Stimulated activated CD8-positive, alpha-beta memory T cell treated with anti-CD3 and anti-CD28 coated beads, Interleukin-12 subunit alpha, Interleukin-12 subunit beta, amount 100 ng/mL, for 1 hour (primary cell): Measurements from ENCODE around the gene SEPTIN8.

Experiments used
- DNase-seq: peaks from one replicate; pipeline ENCODE4 v3.0.0-alpha.2; 2020; ENCODE audit warnings: low read depth

SEPTIN8 gene, protein sequence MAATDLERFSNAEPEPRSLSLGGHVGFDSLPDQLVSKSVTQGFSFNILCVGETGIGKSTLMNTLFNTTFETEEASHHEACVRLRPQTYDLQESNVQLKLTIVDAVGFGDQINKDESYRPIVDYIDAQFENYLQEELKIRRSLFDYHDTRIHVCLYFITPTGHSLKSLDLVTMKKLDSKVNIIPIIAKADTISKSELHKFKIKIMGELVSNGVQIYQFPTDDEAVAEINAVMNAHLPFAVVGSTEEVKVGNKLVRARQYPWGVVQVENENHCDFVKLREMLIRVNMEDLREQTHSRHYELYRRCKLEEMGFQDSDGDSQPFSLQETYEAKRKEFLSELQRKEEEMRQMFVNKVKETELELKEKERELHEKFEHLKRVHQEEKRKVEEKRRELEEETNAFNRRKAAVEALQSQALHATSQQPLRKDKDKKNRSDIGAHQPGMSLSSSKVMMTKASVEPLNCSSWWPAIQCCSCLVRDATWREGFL

DNA sequence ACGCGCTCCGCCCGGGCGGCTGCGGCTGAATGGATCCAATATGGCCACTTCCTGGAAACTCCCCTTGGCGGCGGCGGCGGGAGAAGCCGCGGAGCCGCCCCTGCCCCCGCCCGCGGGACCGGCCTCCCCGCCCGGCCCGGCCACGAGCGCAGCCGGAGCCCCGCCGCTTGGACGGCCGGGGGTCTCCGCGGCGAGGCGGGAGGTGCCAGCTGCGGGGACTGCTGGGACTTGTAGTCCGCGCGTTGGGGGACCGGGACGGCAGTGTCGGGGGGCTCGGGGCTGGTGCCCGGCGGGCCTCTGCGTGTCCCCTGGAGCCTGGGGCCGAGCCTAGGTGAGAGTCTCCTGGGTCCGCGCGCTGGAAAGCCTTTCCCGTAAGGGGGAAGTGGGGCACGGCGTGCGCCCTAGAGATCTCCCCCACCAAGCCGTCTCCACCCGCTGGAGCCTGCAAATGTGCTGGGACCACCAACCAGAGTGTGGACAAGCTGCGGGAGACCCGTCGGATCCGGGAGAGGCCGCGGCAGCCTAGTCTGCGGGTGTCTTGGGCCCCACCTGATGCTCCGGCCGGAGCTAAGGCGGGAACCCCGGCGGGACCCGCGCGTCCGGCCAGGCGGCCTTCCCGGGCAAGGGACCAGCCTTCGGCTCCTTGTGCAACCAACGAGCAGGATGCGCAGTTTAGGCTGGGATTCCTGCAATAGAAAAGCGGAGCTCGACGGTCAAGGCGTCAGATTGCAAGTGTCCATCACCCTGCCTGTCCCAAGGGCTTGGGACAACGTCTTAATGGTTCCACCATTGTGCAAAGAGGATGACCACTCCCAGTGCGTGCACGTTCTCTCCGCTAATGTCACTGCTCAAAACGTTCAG, at the start of gene SEPTIN8:
SEPTIN8 (minus strand) TSS at position 31 of the 861 bp plus-strand sequence. CDS start 102 bp downstream, outside the sequence.
- no peak for DNase-seq

DNA sequence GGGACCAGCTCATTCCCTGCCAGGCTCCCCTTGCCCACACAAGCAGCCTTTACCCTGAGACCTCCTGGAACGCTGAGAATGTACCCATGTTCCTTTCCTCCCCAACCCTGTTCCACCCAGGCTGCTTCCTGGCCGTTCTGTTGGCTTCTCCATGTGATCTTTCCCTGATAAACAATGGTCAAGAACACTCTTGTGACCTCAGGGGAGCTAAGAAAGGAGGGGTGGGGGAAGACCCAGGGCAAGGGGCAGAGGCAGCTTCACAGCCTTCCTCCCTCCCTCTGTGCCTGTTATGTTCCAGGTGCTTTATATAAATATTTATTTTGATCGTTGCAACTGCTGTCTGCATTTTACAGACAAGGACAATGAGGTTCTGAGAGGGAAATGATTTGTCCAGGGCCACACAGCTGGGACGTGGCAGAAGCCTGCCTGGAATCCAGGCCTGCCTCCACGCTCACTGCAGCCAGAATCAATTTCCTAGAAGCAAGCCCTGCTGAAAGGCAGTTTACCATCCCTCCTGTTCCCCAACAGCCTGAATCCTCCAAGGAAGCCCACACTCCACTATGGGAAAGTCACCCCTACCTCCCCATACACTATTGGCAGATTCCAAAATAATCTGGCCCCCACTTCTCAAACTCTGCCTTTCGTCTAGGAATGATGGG, 49.5 kb upstream of the SEPTIN8 start:
- no peak for DNase-seq

DNA sequence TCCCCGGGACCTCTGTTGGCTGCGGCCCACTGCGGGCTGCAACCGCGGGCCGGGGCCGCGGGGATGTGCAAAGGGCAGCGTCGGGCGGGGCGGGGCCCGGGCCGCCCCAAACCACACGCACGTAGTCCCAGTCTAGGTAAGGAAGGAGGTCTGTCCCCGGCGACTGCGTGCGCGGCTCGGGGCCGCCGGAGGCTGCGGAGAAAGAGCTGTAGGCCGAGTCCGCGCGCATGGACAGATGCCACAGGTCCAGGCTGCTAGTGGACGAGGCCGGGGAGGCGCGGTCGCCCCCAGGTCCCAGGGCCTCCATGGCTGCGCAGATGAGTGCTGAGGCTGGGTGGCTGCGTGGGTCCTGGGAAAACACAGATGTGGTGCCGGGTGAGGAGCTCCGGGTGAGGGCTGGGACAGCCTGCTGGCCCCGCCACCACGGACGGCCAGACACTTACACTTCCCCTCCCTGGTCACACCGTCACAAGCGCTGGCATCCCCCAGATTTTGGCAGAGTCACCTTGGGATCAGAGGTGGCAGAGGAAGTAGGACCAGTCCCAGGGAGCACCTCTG, 48.9 kb upstream of the SEPTIN8 start:
- no peak for DNase-seq

DNA sequence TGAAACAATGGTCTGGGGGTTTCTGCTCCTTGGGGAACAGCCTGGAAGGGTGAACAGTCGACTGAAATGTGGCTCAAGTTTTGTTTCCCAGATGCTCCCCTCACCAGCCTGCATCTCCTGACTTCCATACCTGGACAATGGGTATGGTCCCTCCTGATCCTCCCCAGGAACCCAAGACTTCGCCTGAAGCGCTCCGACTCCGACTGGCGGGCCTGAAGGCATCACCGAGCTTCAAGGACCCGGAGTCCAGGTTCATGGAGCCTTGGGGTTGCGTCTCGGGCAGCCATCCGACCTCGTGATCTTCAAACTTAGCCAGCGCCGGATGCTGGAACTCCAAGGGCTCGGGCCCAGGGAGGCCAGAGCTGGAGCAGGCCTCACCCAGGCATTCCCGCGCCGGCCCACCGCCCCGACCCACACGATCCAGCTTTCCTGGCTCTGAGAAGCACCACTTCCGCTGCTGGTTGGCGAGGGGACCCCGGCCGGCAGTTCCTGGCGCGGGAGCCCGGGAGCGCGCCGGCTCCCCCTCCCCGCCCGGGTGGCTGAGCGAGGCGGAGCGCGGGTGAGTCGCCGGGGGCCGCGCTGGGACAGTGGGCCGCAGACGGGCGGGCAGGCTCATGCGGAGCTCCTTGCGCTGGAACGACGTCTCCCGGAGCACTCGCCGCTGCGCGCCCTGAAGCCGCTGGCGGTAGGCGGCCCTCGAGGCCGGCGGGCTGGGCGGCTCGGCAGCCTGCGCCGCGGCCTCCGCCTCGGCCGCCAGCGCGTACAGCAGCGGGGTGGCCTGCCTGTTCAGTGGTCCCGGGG, 48.2 kb upstream of the SEPTIN8 start:
- DNase-seq, result no peak

DNA sequence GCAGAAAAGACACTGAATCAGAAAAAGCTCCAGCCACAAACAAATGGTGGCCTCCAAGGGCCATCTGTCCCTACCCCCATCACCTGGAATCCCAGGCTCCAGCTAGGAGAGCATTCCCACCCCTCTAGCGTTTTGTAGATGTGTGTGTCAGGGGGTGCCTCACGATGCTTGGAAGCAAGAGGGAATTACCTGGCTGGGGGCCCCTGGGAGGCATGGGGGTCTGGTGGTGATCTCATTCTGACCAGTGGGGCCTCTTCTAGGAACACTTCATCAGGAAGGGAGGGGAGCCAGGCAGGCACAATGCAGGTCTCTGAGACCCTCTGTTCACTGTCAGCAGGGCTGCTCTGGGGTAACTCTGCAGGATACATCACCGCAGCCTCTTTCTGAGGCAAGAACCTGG, 47.4 kb upstream of the SEPTIN8 start:
- no peak for DNase-seq

DNA sequence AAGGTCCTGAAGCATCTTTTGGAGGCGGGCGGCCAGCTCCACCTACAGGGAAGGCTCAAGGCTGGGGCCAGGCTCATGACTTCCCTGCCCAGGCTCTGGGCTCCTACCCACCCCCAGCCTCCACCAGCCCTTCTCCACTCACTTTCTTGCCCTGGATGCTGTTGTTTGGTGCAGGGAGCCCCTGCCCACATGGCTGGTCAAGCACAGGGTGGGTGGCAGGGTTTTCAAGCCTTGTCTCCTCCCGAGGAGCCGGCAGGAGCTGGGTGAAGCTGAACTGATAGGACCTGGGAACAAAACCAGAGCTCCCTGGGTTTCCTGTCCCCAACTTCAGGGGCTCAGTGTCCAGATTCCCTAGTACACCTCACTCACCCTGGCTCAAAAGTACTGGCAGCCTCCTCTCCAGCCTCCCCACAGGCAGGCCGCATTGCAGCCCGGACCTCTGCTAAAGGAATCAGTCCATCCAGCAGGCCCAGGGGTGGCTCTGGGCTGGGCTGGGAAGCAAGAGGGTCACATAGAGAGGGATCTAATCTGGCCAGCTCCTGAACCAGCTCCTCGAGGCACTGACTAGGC, 46.5 kb upstream of the SEPTIN8 start:
- no peak for DNase-seq

DNA sequence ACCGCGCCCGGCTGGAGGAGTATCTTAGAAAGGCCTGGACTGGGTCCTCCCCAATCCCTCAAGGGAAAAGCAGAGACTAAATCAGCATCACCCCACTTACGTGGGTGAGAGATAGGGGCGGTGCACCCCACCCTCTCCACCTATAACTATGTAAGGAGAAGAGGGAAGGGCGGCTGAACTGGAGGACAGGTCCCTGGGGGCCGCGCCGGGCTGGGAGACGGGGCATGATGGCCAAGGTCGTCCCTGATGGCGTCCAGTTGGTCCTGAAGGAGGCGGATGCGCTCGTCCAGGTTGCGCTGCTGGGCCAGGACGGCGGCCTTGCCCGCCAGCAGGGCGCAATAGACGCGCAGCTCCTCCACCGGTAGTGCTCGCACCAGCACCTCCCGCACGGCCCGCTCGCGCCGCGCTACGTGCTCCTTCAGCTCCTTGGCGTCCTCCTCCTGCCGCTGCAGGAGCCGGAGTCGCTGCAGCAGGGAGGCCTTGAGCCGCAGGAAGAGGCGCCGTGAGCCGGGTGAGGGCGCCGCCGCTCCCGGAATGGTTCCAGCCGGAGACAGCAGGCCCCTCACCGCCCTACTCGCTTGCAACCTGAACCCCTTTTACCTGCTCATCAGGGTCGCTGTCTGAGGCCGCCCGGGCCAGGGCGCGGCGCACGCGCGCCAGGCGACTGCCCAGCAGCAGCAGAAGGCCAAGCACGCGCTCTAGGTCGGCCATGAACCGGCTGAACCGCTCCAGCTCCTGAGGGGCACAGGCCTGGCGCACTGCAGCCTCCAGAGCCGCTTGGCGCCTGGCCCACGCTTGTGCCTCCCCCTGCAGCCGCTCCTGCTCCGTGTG, 45.8 kb upstream of the SEPTIN8 start:
- DNase-seq, result no peak

DNA sequence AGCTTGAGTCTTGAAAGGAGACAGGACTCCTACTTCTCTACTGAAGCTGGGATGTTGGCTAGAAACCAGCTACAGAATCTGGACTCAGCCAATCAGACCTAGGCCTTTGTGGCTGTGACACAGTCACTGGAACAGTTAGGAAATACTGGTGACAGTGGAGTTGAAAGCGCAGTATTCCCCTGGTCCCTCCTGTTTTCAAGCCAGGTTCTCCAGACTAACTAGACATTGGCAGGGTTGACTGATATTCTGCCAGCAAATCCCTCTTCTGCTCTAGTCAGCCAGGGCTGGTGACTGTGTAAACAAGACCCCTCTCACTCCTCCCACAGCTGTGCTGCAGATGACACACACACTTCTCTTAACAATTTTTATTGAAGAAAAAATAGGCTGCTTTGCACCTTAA, 44.8 kb upstream of the SEPTIN8 start:
- no peak for DNase-seq

DNA sequence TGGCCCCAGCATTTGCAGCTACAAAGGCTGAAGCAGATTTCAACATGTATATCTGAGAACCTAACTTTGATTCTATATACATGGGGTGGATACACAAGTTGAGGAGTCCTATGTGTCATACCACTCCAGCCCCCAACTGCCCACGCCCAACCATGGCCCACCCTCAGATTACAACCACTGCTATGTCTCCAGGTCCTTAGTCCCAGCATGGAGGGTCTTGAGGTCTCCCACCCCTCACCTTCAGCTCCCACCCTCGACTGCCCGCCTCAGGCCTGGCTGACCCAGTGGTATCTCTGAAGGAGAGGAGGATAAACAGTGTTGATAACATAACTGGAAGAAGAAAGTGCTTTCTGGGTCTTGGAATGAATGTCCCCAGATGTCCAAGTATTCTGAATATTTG, 44.3 kb upstream of the SEPTIN8 start:
- no peak for DNase-seq

DNA sequence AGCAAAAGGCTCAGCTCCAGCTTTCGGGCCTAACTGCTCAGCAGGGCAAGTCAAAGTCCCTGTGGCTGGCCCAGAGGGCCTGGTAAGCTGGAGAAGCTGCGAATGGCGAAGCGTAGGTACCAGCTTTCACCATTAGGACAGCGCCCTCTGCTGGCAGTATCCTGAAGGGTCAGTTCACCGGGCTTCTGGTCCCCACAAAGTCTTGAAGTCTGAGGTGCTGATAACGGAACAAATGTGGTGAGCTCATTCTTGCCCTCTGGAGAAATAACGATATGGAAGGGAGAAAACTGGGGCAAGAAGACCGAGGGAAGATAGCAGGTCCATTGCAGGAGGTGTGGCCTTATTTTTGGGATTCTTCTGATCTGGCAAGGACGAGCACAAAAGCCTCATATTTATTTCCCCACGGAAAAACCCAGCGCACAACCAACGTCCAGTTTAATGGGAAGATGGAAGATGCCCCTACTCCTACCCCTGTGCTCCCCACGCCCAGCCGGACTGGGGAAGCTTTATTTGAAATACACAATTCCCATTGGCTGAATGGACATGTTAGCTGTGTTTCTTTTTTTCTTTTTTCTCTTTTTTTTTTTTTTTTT, 43.2 kb upstream of the SEPTIN8 start:
- DNase-seq, result peak; percentile 86

DNA sequence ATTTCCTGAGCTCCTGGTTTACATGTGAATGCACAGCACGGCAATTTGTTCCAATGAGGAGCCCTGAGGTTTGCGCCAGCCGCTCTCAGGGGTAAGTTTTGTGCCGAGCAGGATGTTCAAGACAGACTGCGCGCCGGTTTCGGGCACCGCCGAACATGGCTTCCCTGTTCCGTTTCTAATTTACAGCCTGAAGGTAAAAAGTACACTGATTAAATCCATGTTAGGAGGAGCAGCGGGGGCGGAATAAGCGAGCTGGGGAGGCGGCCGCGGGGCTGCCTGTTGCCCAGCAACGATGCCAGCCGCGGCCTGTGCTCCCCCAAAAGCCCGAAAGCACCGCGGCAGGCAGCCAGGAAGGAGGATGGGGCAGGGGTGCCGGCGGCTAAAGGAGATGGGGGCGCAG, 42.4 kb upstream of the SEPTIN8 start:
- DNase-seq, result no peak

DNA sequence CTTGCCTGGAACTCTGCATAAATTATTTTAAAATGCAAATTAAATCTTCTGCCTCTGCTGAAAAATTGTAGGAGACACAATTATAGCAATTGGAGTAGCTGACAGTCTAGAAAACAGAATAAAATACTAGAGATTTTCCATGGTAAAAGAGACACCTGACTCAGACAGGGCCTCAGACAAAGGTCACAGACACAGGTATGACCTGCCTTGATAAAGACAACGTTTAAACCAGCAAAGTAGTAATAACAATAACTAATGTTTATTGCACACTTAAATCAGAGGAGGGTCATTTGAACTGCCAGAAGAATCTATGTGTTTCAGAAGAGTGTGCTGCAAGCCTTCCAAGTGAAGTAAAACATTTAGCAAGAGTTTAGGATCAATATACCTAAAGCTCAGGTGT, 40.0 kb upstream of the SEPTIN8 start:
- DNase-seq, result no peak

DNA sequence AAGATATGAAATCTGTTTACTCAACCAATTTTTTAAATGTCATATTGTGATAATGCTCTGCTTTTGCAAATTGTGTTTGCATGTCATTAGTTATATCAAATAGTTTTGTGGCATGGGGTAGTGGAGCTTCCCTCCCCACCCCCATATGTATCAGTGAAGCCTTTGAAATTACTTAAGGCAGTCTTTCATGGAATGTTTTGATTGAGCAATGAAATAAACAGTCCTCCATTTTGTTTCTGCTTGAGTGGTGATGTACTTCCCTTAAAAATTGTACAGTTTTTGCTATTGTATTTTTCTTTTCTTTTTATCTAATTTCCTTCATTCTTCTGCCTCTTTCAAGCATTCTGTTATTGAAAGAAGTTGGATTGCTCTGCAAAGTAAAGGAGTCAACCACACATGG, 39.5 kb upstream of the SEPTIN8 start:
- DNase-seq, result no peak

DNA sequence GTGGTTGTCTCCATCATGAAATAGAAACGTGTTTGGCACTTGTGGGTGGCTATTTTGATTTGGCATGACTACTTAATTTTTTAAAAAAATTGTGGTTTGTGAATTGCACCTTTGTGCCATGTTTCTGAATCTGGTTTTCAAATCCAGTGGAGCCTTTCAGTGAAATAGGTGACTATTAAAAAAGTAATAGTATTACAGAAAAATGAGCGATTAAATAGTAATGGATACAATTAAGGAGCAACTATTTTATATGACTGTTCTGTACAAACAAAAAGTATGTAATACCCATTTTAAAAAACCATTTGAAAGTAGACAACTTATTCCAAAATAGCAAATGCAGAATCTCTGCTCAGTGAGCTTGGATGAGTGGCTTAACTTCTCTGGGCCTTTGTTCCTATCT, 39.0 kb upstream of the SEPTIN8 start:
- DNase-seq, result no peak

DNA sequence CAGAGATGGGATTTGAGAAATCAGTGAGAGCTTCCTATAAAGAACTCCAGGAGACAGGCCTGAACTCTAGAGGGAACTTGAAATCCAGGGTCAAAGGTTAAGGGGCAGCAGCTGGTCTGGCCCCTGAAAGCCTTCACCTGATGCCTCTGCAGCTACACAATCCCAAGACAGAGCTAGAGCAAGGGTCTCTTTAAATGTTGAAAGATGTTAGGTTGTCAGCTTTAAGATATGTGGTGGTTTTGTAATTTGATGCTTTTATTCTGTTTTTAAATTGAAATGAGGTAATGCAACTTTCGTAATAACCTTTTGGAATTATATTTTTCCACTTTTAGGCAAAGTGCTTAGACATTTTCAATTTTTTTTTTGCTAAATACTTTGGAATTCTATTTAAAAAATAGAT, 38.4 kb upstream of the SEPTIN8 start:
- DNase-seq, result no peak

DNA sequence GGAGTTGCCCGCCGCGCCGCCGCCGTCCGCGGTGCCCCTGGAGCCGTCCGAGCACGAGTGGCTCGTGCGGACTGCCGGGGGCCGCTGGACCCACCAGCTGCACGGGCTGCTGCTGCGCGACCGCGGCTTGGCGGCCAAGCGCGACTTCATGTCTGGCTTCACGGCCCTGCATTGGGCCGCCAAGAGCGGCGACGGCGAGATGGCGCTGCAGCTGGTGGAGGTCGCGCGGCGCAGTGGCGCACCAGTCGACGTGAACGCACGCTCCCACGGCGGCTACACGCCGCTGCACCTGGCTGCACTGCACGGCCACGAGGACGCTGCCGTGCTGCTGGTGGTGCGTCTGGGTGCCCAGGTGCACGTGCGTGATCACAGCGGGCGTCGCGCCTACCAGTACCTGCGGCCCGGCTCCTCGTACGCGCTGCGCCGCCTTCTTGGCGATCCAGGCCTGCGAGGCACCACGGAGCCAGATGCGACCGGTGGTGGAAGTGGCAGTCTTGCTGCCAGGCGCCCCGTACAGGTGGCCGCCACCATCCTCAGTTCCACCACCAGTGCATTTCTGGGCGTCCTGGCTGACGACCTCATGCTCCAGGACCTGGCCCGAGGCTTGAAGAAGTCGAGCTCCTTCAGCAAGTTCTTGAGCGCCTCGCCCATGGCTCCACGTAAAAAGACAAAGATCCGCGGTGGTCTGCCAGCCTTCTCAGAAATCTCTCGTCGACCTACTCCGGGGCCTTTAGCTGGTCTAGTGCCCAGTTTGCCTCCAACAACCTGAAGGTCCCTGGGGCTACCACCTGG, 37.7 kb upstream of the SEPTIN8 start:
- DNase-seq, result no peak

DNA sequence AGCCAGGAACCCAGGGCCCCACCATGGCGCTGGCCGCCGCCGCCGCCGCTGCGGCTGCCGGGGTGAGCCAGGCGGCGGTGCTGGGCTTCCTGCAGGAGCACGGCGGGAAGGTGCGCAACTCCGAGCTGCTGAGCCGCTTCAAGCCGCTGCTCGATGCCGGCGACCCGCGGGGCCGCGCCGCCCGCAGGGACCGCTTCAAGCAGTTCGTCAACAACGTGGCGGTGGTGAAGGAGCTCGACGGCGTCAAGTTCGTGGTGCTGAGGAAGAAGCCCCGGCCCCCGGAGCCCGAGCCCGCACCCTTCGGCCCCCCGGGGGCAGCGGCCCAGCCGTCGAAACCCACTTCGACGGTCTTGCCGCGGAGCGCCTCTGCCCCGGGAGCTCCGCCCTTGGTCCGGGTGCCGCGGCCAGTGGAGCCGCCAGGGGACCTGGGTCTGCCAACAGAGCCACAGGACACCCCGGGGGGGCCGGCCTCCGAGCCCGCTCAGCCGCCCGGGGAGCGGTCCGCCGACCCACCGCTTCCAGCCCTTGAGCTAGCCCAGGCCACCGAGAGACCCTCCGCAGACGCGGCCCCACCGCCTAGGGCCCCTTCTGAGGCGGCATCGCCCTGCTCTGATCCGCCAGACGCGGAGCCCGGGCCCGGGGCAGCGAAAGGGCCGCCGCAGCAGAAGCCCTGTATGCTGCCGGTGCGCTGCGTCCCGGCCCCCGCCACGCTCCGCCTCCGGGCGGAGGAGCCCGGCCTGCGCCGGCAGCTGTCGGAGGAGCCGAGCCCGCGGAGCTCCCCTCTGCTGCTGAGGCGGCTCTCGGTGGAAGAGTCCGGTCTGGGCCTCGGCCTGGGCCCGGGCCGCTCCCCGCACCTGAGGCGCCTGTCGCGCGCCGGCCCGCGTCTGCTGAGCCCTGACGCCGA, 36.8 kb upstream of the SEPTIN8 start:
- no peak for DNase-seq
